ENCODE data around the gene CD33.

GRCh38 chr19:51282335-51282734, 57.5 kb downstream of the CD33 start:
- TF ChIP-seq CTCF (IDR thresholded peaks at IDR 0.05 in 8 of 11, conservative IDR thresholded peaks at IDR 0.05 in 3 of 11) (no peak), POLR2AphosphoS5 (IDR thresholded peaks at IDR 0.05) (no peak)
